Measurements from ENCODE around the gene SESN1.

Gene SESN1

GRCh38 chr6:109006818-109007217 is 87.8 kb downstream of the SESN1 start:
- no peak overlapping the region for H3K9ac ChIP-seq (ENCODE audit: low read depth, low read length)
- peaks cover 27% of the 10 kb centered on the region for H3K4me1 ChIP-seq (ENCODE audit: insufficient read depth, low read length)
- no peak overlapping the region for H3K4me2 ChIP-seq (ENCODE audit: insufficient read depth, low read length)
- no peaks in the 10 kb centered on the region for H3K36me3 ChIP-seq (ENCODE audit: insufficient read depth, low read length)
- DNase-seq: no peak
- no peak overlapping the region for H3K27ac ChIP-seq (ENCODE audit: low read length)
- no peaks in the 10 kb centered on the region for H3K79me2 ChIP-seq (ENCODE audit: insufficient read depth, low read length)
- TF ChIP-seq EZH2 (IDR thresholded peaks at IDR 0.05; ENCODE audit: borderline replicate concordance, low read depth, low read length, severe bottlenecking): no peak
- no peak for TF ChIP-seq CTCF (IDR thresholded peaks at IDR 0.05; ENCODE audit: borderline replicate concordance, extremely low read depth, low read length, poor library complexity, severe bottlenecking)
- ATAC-seq (ENCODE audit: insufficient read depth, low read depth): no peak
- no peaks in the 10 kb centered on the region for H3K9me3 ChIP-seq (ENCODE audit: insufficient read depth, low read length, severe bottlenecking)
- no peak overlapping the region for H3K4me3 ChIP-seq (ENCODE audit: low read depth in 1 of 2, low read length in 2 of 2)
- H4K20me1 ChIP-seq (ENCODE audit: insufficient read depth, low read length): no peaks in the 10 kb centered on the region
- H3K27me3 ChIP-seq (ENCODE audit: insufficient read depth, low read length, poor library complexity): no peaks in the 10 kb centered on the region
- H2AFZ ChIP-seq (ENCODE audit: low read depth, low read length): no peak overlapping the region

- Histone ChIP-seq H3K36me3 (ENCODE audit: insufficient read depth, low read length) (0 out of 2 replicates have a peak, but pooled peaks cover 4% of the 10 kb centered on the region), H3K4me2 (ENCODE audit: insufficient read depth, low read length) (no peak overlapping the region), H3K79me2 (ENCODE audit: insufficient read depth, low read length) (no peaks in the 10 kb centered on the region), H3K27ac (ENCODE audit: low read length) (no peak overlapping the region), H3K27me3 (ENCODE audit: insufficient read depth, low read length, poor library complexity) (no peaks in the 10 kb centered on the region), H2AFZ (ENCODE audit: low read depth, low read length) (no peak overlapping the region), H3K4me1 (ENCODE audit: insufficient read depth, low read length) (peaks cover 3% of the 10 kb centered on the region; the same call in 1 of the 2 replicates), H3K9ac (ENCODE audit: low read depth, low read length) (no peak overlapping the region), H3K4me3 (ENCODE audit: low read depth in 1 of 2, low read length in 2 of 2) (no peak overlapping the region), H4K20me1 (ENCODE audit: insufficient read depth, low read length) (no peaks in the 10 kb centered on the region), H3K9me3 (ENCODE audit: insufficient read depth, low read length, severe bottlenecking) (no peaks in the 10 kb centered on the region)
- TF ChIP-seq EZH2 (IDR thresholded peaks at IDR 0.05; ENCODE audit: borderline replicate concordance, low read depth, low read length, severe bottlenecking): no peak
- no peak for TF ChIP-seq CTCF (IDR thresholded peaks at IDR 0.05; ENCODE audit: borderline replicate concordance, extremely low read depth, low read length, poor library complexity, severe bottlenecking)
- DNase-seq (no peak), ATAC-seq (ENCODE audit: insufficient read depth, low read depth) (no peak)
These were observed 91.8 kb downstream of the SESN1 start for GRCh38 chr6:109002882-109003281.

- no peak for TF ChIP-seq EZH2 (IDR thresholded peaks at IDR 0.05; ENCODE audit: borderline replicate concordance, low read depth, low read length, severe bottlenecking)
- TF ChIP-seq CTCF (IDR thresholded peaks at IDR 0.05; ENCODE audit: borderline replicate concordance, extremely low read depth, low read length, poor library complexity, severe bottlenecking): no peak
- no peak overlapping the region for H3K27ac ChIP-seq (ENCODE audit: low read length)
- H3K4me2 ChIP-seq (ENCODE audit: insufficient read depth, low read length): no peak overlapping the region
- no peaks in the 10 kb centered on the region for H3K4me1 ChIP-seq (ENCODE audit: insufficient read depth, low read length)
- H3K79me2 ChIP-seq (ENCODE audit: insufficient read depth, low read length): no peaks in the 10 kb centered on the region
- no peaks in the 10 kb centered on the region for H4K20me1 ChIP-seq (ENCODE audit: insufficient read depth, low read length)
- H3K4me3 ChIP-seq (ENCODE audit: low read depth in 1 of 2, low read length in 2 of 2): no peak overlapping the region
- no peaks in the 10 kb centered on the region for H3K9me3 ChIP-seq (ENCODE audit: insufficient read depth, low read length, severe bottlenecking)
- H3K36me3 ChIP-seq (ENCODE audit: insufficient read depth, low read length): 0 out of 2 replicates have a peak, but pooled peaks cover 4% of the 10 kb centered on the region
- no peak overlapping the region for H2AFZ ChIP-seq (ENCODE audit: low read depth, low read length)
- H3K9ac ChIP-seq (ENCODE audit: low read depth, low read length): no peak overlapping the region
- DNase-seq (no peak), ATAC-seq (ENCODE audit: insufficient read depth, low read depth) (no peak)
- no peaks in the 10 kb centered on the region for H3K27me3 ChIP-seq (ENCODE audit: insufficient read depth, low read length, poor library complexity)
These were observed 92.5 kb downstream of the SESN1 start for GRCh38 chr6:109002051-109002697.

Measured in DND-41 (cell line).